Measurements from ENCODE around the gene KIF19.

KIF19 gene

DNA sequence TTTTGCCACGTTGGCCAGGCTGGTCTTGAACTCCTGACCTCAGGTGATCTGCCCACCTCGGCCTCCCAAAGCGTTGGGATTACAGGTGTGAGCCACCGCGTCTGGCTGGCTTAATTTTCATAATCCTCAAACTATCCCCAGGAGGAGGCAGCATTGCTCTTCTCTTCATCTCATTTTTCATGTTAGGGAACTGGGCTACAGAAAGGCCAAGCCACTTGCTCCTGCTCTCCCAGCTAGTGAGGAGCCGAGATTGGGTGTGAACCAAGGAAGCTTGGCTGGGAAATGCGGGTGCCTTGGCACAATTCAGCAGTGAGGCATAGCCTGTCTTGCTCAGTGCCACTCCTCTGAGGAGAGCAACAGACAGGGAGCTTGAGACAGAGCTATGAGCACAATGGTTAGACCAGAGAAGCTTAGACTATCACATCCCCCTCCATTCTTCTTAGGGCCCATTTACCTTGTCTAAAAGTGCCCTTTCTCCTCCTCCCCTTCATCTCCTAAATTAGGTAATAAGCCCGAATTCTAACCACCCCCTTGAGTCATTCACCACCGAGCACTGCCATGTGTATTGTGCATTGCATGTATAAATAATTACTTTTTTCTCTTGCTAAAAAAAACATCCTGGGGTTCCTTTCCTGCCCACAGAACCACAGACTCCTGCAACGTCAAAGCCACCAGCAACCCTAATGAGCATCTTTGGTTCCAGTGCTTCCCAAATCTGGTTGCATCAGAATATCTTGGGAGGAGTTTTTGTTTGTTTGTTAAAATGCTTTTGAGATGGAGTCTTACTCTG lies 20.0 kb upstream of the KIF19 start:
- no peak for DNase-seq (ENCODE audit: low read depth in 2 of 2)

DNA sequence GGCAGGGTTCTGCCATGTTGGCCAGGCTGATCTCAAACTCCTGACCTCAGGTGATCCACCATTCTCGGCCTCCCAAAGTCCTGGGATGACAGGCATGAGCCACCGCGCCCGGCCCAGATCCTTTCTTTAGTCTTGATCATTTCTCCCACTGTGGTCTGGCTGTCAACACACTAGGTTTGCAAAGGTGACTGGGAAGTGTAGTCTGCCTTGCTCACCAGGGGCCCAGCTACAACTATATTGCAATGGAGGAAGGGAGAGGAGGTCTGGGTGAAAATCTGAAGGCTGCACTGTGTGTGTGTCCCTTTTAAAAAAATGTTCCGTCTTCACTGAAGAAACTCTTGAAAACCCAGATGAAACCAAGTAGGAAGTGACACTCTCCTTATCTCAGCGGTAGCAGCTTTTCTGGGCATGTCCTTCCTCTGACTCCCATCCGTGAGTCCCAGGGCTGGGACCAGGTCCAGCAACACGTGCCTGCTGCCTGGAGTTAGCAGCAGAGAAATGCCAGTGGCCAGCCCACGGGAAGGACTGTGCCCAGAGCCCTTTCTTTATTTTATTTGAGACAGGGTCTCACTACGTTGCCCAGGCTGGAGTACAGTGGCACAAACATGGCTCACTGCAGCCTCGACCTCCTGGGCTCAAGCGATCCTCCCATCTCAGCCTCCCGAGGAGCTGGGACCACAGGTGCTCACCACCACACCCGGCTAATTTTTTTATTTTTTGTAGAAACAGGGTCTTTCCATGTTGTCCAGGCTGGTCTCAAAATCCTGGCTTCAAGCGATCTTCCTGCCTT lies 17.8 kb upstream of the KIF19 start:
- DNase-seq (ENCODE audit: low read depth in 2 of 2): no peak

DNA sequence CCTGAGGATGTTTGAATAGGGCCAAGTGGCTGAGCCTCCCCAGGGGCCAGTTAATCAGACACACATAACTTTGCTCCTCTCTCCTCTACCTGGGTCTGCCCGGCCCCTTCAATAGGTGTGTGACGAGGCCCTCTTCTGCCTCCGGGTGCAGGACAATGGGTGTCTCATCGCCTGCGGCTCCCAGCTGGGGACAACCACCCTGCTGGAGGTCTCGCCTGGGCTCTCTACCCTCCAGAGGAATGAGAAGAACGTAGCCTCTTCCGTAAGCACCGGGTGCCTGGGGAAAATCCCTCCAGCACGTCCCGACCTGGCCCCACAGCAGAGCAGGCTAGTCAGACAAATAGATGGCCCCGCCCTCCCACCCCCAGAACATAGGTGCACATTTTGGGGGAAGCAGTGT lies 16.1 kb upstream of the KIF19 start:
- DNase-seq (ENCODE audit: low read depth in 2 of 2): no peak

DNA sequence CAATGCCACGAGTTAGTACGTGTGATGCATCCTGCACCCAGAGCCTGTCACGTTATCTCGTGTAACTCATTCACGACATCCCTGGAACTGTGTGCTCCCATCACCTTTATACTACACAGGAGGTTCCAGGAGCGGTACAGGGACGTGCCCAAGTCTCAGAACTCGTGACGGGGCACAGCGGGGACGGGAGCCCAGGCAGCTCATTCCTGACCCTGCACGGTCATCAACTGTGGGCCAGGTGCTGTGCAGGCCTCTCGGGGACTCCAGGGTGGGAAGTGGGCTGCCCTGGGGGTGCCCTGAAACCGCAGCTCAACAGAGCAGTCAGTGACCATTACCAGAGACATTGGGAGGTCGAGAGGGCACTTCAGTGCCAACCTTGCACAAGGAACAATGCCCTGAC lies 11.1 kb upstream of the KIF19 start:
- no peak for DNase-seq (ENCODE audit: low read depth in 2 of 2)

DNA sequence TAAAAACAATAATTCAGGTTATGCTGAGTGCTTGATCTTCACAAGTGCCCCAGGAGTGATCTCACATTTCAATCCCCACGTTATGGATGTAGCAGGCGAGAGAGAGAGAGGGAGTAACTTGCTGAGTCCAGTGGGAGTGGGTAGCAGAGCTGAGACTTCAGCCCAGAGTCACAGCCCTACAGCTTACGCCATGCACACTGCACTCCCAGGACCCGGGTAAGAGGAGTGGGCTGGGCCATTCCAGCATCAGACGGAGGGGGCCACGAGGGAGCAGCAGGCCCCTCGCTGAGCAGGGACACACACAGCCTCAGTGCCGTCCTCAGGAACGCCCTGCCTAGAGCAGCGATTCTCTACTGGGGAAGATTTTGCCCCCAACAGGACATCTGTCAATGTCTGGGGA lies 9.8 kb upstream of the KIF19 start:
- no peak for DNase-seq (ENCODE audit: low read depth in 2 of 2)

DNA sequence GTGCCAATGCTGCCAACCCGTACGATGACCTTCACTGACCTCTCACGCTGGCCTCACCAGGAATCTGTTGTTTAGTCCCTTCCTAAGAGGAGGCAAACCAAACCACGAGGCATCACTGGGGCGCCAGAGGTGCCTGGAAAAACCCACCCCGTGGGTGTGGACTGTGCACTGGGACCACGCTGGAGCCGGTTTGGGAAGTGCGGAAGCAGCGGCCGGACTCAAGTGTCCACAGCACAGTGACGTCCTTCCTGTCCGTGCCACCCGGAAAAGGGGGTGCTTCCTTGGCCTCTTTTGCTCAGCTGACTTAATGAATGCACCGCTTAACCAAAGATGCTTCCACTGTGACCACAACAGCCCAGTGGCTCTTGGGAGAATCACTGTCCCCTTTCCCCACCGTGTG lies 9.0 kb upstream of the KIF19 start:
- no peak for DNase-seq (ENCODE audit: low read depth in 2 of 2)

DNA sequence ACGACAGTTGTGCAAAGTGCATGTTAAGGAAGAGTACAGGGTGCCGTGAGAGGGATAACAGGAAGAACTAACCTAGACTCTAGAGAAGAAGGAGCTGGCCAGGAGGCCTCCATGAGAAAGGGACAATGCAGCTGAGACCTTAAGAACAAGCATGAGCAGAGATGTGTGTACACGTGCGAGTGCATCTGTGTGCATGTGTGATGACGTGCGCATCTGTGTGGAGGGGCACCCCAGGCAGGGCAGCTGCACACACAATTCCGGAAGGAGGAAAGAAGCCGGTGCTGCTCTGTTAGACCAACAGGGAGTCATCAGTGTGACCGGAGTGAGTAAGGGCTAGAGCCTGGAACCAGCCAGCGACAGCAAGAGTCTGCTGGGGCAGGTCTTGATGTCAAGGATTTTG lies 7.6 kb upstream of the KIF19 start:
- no peak for DNase-seq (ENCODE audit: low read depth in 2 of 2)

DNA sequence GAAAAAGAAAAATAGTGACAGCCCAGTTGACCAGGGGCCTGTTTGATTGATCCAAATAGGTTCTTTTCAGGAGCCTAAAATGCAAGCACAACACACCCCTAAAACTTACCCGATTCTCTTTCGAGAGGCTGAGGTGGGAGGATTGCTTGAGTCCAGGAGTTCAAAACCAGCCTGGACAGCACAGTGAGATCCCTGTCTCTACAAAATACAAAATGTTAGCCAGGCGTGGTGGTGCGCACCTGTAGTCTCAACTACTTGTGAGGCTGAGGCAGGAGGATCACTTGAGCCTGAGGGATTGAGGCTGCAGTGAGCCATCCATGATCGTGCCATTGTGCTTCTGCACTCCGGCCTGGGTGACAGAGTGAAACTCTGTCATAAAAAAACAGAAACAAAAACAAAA lies 1.5 kb upstream of the KIF19 start:
- no peak for DNase-seq (ENCODE audit: low read depth in 2 of 2)

DNA sequence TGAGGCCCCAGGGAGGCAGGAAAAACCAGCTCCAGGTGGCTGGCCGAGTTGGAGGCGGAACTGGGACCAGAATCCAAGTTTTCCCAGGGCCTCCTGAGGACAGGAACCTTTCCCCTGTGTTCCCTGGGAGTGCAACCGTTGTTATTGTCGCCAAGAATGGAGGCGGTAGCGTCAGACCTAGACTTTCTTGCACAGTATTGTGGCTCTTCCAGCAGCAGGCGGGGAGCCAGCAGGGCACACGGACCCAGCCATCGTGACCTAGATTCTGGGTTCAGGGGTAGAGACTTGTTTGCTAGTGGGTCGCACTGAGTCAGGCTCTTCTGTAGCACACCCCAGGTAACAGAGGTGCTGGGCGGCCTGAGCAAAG lies 667 bp upstream of the KIF19 start:
- no peak for DNase-seq (ENCODE audit: low read depth in 2 of 2)

DNA sequence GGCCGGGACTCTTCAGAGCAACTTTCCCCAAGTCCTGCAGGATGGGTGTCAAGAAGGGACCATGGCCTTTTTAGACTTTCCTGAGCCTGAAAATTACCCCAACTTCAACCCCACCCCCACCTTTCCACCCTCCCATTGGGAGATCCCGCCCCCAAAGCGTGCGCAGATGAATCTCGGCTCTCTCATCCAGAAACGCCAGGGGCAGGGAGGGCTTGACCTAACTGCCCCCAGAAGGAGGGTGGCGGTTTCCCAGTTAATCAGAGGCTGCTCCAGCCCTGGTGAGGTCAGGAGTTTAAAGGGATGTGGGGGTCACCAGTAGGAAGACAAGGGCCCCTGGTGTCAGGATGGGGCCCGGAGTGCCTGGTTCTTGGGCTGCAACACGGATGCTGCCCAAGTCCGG lies 480 bp downstream of the KIF19 start:
- no peak for DNase-seq (ENCODE audit: low read depth in 2 of 2)

DNA sequence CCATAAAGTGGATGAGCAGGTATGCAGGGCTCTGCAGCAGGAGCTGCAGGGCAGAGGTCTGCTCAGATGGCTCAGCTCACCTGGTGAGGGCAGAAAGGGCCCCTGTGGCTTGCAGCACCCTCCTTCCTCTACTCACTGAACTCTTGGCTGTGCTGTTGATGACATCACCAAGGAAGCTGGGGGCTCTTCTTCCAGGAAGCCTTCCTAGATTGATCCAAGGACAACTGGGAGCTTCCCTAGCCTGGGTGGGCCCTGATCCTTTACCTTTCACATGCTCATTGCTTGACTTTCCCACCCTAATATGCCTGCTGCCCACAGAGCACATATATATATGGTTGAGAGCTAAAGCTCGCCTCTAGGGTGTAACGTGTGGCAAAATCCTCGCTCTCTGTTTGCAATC lies 2.5 kb downstream of the KIF19 start:
- no peak for DNase-seq (ENCODE audit: low read depth in 2 of 2)

DNA sequence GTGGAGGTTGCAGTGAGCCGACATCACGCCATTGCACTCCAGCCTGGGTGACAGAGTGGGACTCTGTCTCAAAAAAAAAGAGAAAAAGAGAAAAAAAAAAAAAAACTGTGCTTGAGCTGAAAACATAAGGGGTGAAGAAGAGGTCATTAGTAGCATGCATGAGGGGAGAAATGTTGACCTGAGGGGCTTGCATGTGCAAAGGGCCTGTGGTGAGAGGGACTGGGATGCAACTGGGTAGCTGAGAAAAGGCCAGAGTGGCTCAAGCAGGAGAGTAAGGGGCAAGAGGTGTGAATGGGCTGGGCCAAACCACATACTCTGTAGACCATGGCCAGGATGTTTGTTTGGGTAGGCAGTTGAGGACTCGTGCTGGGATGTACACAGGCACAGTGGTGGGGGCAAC lies 3.4 kb downstream of the KIF19 start:
- no peak for DNase-seq (ENCODE audit: low read depth in 2 of 2)

DNA sequence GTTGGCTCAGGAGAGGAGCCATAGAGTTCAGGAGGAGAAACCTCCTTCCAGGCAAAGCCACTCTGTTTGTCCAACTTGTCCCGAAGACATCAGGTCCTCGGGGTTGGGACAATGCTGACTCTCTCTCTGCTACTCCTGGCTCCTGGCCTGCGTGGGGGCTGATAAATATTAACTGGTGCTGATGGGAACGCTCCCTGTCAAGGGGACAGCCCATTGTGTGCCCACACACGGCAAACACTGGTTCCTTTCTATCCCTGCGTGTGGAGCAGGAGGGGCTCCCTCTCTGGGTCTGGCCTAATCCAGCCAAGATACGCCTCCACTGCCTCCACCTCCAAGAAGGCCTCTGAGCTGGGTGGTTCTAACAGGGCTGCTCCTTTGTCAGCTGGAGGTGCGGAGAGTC lies 4.4 kb downstream of the KIF19 start:
- DNase-seq (ENCODE audit: low read depth in 2 of 2): no peak

DNA sequence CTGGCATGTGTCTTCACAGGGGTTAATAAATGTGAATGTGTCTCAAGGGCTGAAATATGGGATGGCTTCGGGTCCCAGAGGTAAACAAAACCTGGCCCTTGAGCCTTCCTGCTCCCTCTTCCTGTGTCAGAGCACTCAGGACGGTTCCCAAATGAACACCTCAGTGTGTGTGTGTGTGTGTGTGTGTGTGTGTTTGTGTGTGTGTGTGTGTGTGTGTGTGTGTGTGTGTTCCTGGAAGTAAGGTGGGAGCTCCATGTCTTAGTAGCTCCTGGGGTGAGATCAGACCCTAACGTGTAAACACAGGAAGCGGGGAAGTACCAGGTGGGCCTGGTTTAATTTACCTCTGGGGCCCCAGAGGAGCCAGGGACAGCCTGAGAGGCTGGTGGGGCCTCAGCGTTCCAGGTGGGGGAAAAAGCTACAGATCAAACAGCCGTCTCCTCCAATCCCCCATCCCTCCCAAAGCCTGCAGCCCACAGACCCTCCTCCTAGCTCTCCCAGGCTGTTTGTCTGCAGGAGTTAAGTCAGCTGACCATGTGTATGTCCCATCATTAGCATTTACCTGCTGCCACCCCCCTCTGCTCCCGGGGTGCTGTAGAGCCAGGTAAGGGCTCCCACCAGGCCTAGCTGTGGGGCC lies 6.1 kb downstream of the KIF19 start:
- DNase-seq (ENCODE audit: low read depth in 2 of 2): no peak

DNA sequence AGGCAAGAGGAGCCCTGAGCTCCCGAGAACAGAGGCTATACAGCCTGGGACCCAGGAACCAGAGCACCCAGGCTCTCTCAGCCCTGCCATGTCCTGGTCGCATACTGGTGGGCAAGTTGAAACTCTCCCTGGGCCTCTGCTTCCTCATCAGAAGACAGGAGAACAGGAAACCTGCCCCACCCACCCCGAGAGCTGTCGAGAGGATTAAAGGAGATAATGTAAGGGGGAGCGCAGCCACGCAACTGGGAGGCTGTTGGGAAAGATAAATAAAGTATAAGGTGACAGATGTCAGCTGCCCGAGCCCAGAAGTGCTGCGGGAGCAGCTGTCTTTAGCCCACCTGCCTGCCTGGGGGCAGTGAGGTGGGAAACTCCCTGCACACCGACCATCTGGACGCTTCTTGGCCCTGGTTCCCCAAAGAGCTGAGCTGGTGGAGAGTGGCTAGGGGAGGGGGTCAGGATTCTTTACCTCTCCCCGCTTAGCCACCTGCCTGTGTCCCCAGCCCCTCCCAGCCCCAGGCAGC lies 6.8 kb downstream of the KIF19 start:
- DNase-seq (ENCODE audit: low read depth in 2 of 2): no peak

DNA sequence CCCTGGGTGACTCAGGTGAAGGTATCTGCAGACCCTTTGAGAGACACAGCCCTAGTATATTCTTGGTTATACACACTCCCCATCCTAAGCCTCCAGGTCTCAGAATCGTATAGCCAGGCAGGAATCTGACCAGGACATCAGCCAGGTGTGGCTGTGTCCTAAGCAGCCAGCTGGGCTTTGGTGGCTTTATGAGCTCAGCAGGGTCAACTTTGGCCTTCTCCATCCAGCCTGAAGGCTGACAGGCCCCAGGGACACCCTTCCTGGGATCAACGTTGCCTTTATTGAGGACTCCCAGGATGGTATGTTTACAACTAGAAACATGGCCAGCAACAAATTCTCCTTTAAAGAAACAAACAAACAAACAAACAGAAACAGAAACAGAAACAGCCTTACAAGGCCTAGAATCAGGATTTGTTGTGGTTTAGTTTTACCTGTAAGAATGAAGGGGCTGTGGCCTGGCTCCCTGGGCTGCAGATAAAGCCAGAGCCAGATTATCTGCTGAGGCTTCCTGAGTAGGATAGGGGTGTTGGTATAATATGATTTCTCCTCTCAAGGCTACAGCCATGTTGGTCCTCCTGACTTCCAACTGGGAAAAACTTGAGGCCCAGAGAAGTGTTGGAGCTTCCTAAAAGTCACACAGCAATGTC lies 8.5 kb downstream of the KIF19 start:
- DNase-seq (ENCODE audit: low read depth in 2 of 2): no peak

DNA sequence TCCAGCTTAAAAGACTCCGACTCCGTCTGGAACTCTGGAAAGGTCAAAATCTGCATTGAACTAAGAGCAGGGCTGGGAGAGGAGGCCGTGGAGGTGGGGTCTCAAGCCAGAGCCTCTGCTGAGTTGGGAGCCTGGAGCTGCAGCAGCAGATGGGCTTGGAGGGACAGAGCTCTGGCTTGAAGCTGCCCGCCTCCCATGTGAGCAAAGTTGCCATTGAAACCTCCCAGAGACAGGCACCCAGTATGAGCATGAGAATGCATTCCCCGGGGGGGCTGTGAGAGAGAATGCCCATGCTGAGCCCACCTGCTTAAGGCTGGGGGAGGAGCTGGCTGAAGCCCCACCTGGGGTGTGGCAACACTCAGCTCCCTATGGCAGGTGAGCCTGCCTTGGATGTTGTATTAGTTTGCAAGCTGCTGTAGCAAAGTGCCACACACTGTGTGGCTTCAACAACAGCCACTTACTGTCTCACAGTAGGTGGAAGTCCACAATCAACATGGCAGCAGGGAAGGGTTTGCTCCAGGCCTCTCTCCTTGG lies 9.6 kb downstream of the KIF19 start:
- no peak for DNase-seq (ENCODE audit: low read depth in 2 of 2)

DNA sequence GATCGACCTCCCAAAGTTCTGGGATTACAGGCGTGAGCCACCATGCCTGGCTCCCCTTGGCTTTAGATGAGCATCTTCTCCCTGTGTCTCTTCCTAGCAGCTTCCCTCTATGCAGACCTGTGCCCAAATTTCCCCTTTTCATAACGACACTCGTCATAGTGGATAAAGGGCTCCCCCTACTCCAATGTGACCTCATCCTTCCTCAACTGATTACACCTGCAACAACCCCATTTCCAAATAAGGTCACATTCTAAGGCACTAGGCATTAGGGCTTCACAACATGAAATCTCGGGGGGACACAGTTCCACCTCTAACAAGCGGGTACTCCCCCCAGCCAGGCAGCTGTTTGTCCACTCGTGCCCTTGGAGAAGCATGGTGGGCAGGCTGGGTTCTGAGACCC lies 10.3 kb downstream of the KIF19 start:
- DNase-seq (ENCODE audit: low read depth in 2 of 2): no peak

DNA sequence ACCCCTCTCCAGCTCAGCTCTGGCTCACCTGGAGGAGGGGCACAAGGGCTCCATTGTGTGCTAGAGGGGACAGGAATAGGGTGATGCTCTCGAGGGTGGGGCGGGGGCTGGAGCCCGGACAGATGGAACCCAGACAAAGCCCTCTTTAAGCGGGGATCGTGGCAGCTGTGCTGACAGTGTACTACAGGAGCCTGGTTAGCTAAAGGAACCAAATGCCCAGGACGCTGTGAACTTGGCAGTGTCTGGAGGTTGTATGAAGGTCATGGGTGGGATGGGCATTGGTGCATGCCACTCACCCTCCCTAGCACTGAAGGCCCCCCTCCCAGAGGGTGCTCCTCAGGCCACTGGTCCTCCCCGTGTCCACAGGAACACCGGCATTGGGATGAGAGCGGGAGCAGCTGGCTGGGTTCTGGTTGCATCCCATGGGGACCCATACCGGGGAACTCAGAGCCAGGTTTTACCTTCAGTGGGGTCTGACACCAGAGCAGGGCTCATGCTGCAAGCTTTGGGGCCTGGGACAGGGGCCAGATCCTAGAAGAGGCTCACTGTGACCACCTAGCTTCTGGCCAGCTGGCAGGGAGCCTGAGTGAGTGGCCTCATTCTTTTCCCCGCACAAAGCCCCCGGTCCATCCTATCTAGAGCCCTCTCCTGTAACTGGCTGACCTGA lies 11.9 kb downstream of the KIF19 start:
- no peak for DNase-seq (ENCODE audit: low read depth in 2 of 2)

DNA sequence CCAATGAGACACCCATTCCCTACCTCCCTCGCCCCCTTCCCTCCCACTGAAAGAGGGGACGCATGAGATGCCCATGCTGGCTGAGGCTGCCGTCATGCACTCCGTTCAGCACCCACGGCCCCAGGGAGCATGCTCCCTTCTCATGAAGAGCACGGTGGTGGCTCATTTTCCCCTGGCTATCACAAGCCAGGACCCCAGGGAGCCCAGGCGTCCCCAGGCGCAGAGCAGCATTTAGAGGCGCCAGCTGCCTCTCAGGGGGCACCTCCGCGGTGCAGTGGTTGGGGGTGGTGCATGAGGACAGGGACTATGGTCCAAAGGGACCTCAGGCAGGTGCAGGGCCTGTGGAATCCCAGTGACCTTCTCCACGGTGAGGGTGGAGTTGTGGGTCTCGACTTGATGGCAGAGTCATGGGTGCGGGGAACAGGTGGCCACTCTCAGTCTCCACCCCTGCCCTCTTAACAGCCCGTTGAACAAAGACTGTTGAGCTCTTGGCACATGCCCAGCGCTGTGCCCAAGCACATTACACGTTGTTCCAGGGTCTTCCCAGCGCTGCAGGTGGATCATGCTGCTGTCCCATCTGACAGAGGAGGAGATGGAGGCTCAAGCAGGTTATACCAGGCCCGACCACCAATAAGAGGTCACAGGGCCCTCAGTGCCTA lies 13.6 kb downstream of the KIF19 start:
- no peak for DNase-seq (ENCODE audit: low read depth in 2 of 2)

DNA sequence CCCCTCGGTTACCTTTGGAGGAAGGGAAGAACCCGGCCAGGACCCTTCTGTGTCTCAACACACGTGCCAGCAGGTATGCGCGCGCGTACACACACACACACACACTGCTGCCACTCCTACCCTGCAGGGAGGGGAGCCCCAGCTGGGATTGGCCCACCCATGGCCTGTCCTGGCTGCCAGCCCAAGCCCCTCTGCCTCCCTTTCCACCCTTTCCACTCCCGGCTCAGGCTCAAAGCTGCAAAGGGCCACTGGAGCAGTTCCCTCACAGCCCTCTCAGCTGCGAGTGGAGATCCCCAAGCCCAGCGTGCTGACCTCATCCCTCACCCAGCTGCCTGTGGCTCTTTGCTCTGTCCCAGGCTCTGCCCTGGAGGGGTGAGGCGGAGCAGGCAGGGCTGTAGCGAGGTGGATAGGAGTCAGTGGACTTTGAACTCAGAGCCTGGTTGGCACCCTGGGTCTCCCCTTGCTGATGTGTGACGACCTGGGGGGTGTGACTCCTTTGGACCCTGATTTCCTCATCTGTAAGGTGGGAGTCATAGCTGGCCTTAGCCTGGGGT lies 14.5 kb downstream of the KIF19 start:
- DNase-seq (ENCODE audit: low read depth in 2 of 2): no peak

Data from stimulated activated CD4-positive, alpha-beta T cell treated with anti-CD3 and anti-CD28 coated beads, Interleukin-4, amount 100 ng/mL, for 48 hours (primary cell).